Measurements from ENCODE around the gene AHI1. TPM values are rescaled to one million over a fixed set of nuclear protein-coding genes. Genes with fewer than 3 reads are reported as not detected.

AHI1 gene
- polyA plus RNA-seq, 1 of the 3 experiments (the other 2 are of a cell fraction) = 7.3 TPM

DNA sequence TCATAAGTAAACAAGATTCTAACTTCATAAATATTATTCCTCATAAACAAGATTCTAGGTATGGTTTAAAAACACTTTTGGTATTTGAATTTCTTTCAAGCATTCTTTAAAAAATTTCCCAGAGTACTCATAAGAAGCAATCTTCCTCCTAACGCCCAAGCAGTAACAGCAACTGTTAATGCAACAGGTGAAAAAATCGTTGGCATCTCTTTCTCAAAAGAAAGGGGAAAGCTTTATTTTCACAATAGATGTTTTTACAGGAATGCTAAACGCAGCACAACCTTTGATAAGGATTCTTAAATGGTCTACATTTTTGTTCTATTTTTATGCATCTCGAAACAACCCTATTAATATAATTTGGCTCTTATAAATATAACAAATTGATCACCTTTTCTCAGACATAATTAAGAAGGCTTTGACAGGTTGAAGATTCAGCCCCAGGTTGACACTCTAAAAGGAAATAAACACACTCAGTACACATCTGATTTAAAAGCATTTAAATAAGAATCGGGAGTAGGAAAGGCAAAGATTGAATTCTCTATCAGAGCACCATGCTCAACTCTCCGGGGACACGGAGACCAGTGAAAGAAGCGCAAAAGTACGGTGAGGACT, 634 bp downstream of the AHI1 start (continued):
- TF ChIP-seq SIN3A (IDR thresholded peaks at IDR 0.05; ENCODE audit: borderline replicate concordance, low read depth, low read length) (no peak), FOSL2 (IDR thresholded peaks at IDR 0.05; ENCODE audit: borderline replicate concordance, low read depth) (no peak), FOXM1 (IDR thresholded peaks at IDR 0.05; ENCODE audit: low read depth) (no peak), MXI1 (IDR thresholded peaks at IDR 0.05; ENCODE audit: low read depth, low read length) (no peak), TCF12 (IDR thresholded peaks at IDR 0.05) (no peak), NRF1 (IDR thresholded peaks at IDR 0.05; ENCODE audit: low read depth, low read length) (no peak), CHD2 (IDR thresholded peaks at IDR 0.05; ENCODE audit: low read length, partially characterized antibody) (no peak)

DNA sequence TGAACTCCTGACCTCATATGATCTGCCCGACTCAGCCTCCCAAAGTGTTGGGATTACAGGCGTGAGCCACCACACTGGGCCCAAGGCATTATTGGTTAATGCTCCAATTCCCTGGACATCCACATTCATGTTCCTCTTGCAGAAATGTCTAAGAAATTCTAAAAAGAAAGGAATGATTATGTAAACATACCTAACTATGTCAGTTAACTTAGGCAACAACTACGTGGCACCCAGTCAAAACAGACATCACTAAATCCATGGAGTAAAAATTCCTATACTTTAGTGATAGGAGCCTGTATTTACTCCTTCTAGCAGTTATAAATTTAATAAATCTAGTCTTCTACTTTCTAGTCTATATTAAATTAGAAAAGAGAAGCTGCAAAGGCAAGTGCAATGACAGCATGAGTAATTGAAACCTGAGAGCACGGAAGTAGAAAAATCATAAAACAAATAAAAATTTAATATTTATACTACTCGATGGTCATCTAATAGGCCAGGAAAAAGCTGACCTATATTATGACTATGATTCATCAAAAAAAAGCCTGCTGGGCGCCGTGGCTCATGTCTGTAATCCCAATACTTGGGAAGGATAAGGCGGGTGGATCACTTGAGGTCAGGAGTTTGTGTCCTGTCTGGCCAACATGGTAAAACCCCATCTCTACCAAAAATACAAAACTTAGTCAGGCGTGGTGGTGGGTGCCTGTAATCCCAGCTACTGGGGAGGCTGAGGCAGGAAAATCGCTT, 4.2 kb downstream of the AHI1 start:
- Histone ChIP-seq H3K4me2 (no peak overlapping the region), H2AFZ (ENCODE audit: low read depth) (no peak overlapping the region), H4K20me1 (ENCODE audit: insufficient read depth) (0 out of 2 replicates have a peak, but pooled peaks cover 3% of the 10 kb centered on the region), H3F3A (replicated peaks; ENCODE audit: insufficient read depth) (peaks cover 10% of the 10 kb centered on the region), H3K36me3 (replicated peaks in 1 of 2; ENCODE audit: control insufficient read depth in 1 of 2, insufficient read depth in 2 of 2, low read length in 1 of 2) (peaks cover 30 to 48% of the 10 kb centered on the region in 2 experiments), H3K4me1 (ENCODE audit: control insufficient read depth in 1 of 2, insufficient read depth in 2 of 2, low read depth in 1 of 2, low read length in 1 of 2) (peaks cover 3 to 7% of the 10 kb centered on the region in 2 experiments; a peak in 2 of 4 replicates), H3K9me3 (no peaks in the 10 kb centered on the region), H3K9ac (no peak overlapping the region), H3K27ac (ENCODE audit: low read depth in 2 of 2, low read length in 1 of 2) (peak overlapping the region in 1 of 2 experiments; percentile 42; a peak in 2 of 4 replicates), H3K79me2 (ENCODE audit: insufficient read depth) (peaks cover 47% of the 10 kb centered on the region), H3K4me3 (ENCODE audit: low read depth in 2 of 2, low read length in 1 of 2) (no peak overlapping the region), H3K9me2 (no peaks in the 10 kb centered on the region), H3K27me3 (ENCODE audit: insufficient read depth) (no peaks in the 10 kb centered on the region)
- ChIA-PET POLR2A (no interaction called here), CTCF (interaction anchor here (0.6 to 2.8 kb wide), 4 partner anchors 10 to 1057 kb away, joined by 3 to 6 read pairs (median 4); no protein-coding TSS in a partner anchor)
- 89% methylated on average over 10 of the region's 10 CpGs for WGBS (ENCODE audit: low lambda C conversion rate)
- TF ChIP-seq SIN3A (IDR thresholded peaks at IDR 0.05; ENCODE audit: borderline replicate concordance, low read depth, low read length) (no peak), NFIC (IDR thresholded peaks at IDR 0.05; ENCODE audit: borderline replicate concordance) (no peak), NRF1 (IDR thresholded peaks at IDR 0.05; ENCODE audit: low read depth, low read length) (no peak), RAD21 (IDR thresholded peaks at IDR 0.05; ENCODE audit: low read length) (no peak), ELF1 (IDR thresholded peaks at IDR 0.05) (no peak), YY1 (IDR thresholded peaks at IDR 0.05; ENCODE audit: low read depth) (no peak), MEF2A (IDR thresholded peaks at IDR 0.05; ENCODE audit: borderline replicate concordance, low read depth) (no peak), GATA2 (CRISPR knock-in tag; IDR thresholded peaks at IDR 0.05) (no peak)
- TF ChIP-seq, protein P1, sequence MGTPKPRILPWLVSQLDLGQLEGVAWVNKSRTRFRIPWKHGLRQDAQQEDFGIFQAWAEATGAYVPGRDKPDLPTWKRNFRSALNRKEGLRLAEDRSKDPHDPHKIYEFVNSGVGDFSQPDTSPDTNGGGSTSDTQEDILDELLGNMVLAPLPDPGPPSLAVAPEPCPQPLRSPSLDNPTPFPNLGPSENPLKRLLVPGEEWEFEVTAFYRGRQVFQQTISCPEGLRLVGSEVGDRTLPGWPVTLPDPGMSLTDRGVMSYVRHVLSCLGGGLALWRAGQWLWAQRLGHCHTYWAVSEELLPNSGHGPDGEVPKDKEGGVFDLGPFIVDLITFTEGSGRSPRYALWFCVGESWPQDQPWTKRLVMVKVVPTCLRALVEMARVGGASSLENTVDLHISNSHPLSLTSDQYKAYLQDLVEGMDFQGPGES (IDR thresholded peaks at IDR 0.05; ENCODE audit: low read depth, low read length) = no peak
- TF ChIP-seq, protein P2, sequence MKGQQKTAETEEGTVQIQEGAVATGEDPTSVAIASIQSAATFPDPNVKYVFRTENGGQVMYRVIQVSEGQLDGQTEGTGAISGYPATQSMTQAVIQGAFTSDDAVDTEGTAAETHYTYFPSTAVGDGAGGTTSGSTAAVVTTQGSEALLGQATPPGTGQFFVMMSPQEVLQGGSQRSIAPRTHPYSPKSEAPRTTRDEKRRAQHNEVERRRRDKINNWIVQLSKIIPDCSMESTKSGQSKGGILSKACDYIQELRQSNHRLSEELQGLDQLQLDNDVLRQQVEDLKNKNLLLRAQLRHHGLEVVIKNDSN (IDR thresholded peaks at IDR 0.05; ENCODE audit: borderline replicate concordance, low read depth) = no peak
- no peak for DNase-seq
